Thyroid gland (tissue), 4 donors: Measurements from ENCODE around the gene LRRFIP1. TPM values are rescaled to one million over a fixed set of nuclear protein-coding genes. Genes with fewer than 3 reads are reported as not detected.
A peak's percentile ranks its signal among the peaks of the same experiment; 100 is the strongest.

Experiments
- DNase-seq, 2 donors: peaks; one replicate each; pipeline ENCODE4 v3.0.0-alpha.2; 2019
- H3K27ac ChIP-seq, 3 donors: fragments of 200-600 bp; sonication (generic); 1 replicate in 2 of 3; 2 replicates in 1 of 3; pipeline ENCODE4 v1.5.1; 2016 to 2019; ENCODE audit warnings: mild to moderate bottlenecking in 1 of 3, moderate library complexity in 1 of 3
- H3K27me3 ChIP-seq: fragments of 200-600 bp; sonication (generic); one replicate; pipeline ENCODE4 v1.5.1; 2019
- H3K36me3 ChIP-seq, 2 donors: fragments of 200-600 bp; sonication (generic); one replicate each; pipeline ENCODE4 v1.5.1; 2016 to 2019
- H3K4me1 ChIP-seq, 2 donors: fragments of 200-600 bp; sonication (generic); one replicate each; pipeline ENCODE4 v1.5.1; 2017 to 2019
- H3K4me3 ChIP-seq, 3 donors: fragments of 200-600 bp; sonication (generic); replicated peaks in 1 of 3; 1 replicate in 2 of 3; 2 replicates in 1 of 3; pipeline ENCODE4 v1.5.1; 2016; ENCODE audit warnings: mild to moderate bottlenecking in 1 of 3
- H3K9me3 ChIP-seq: fragments of 200-600 bp; sonication (generic); one replicate; pipeline ENCODE4 v1.5.1; 2017
- POLR2A ChIP-seq, 2 donors: fragments of 450-650 bp; IDR thresholded peaks; one replicate each; pipeline ENCODE4 v1.6.1; 2017; ENCODE audit warnings: antibody characterized with exemption in 2 of 2, mild to moderate bottlenecking in 2 of 2, moderate library complexity in 1 of 2
- WGBS, 2 donors: methylation state at CpG; one replicate each; pipeline ENCODE4 v1.1.5; 2017; 5-methylcytosine and 5-hydroxymethylcytosine counted together
- intact Hi-C: fragments of 100-400 bp; cut with DNase I; formaldehyde crosslinking; loops from one replicate; pipeline ENCODE4 v1.15.1; 2023
- total RNA-seq, 4 donors: library from RNA; depleted of rRNA; stranded (reverse); fragments of >200 nt; gene quantifications; one replicate each; pipeline ENCODE4 v1.2.3, GENCODE V29; 2016
- TF ChIP-seq, protein P1 (sequence below), 6 experiments: fragments of 200-600 bp in 3 of 6; fragments of 450-650 bp in 3 of 6; sonication (generic) in 3 of 6; IDR thresholded peaks; one replicate each; pipeline ENCODE4 v1.5.1; 2016 to 2019; ENCODE audit warnings: antibody characterized with exemption in 6 of 6, mild to moderate bottlenecking in 2 of 6, inconsistent platforms in 1 of 6, moderate library complexity in 1 of 6

The LRRFIP1 gene
- total RNA-seq, 4 donors from 2014 or later = 76.1 to 113 (median 96.6) TPM

DNA sequence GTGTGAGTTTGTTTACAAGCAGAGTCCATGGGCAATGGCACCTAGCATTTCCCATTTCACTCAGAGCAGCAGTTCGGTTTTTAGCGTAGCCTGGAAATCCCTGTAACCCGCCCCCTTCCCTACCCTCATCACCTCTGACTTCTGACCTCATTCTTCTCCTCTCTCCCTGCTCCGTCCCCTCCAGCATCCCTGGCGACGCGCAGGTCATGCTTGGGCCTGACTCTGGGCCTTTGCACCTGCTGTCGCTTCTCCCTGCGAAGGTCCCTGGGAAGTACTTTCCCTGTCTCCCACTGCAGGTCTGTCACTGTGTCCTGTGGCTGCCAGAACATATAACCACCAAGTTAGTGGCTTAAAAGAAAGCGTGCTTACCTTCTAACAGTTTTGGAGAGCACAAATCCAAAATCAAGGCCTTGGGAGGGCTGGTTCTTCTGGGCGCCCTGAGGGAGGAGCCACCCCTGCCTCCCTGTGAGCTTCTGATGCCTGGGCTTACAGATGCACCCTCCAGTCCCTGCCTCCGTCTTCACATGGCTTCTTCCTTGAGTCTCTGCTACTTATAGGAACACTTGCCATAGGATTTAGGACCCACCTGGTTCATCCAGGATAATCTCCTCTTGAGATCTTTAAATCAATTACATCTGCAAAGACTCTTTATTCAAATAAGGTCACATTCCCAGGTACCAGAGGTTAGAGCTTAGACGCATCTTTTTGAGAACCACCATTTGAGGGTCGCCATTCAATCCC is 28.7 kb upstream of the LRRFIP1 start:
- Histone ChIP-seq H3K27me3 (no peaks in the 10 kb centered on the region), H3K9me3 (no peaks in the 10 kb centered on the region), H3K27ac (no peak overlapping the region), H3K4me1 (peaks cover 25% of the 10 kb centered on the region in 2 donors), H3K4me3 (no peak overlapping the region), H3K36me3 (no peaks in the 10 kb centered on the region)
- no peak for DNase-seq
- intact Hi-C loops = no loop called here
- TF ChIP-seq POLR2A (IDR thresholded peaks at IDR 0.05) = no peak
- TF ChIP-seq, protein P1, sequence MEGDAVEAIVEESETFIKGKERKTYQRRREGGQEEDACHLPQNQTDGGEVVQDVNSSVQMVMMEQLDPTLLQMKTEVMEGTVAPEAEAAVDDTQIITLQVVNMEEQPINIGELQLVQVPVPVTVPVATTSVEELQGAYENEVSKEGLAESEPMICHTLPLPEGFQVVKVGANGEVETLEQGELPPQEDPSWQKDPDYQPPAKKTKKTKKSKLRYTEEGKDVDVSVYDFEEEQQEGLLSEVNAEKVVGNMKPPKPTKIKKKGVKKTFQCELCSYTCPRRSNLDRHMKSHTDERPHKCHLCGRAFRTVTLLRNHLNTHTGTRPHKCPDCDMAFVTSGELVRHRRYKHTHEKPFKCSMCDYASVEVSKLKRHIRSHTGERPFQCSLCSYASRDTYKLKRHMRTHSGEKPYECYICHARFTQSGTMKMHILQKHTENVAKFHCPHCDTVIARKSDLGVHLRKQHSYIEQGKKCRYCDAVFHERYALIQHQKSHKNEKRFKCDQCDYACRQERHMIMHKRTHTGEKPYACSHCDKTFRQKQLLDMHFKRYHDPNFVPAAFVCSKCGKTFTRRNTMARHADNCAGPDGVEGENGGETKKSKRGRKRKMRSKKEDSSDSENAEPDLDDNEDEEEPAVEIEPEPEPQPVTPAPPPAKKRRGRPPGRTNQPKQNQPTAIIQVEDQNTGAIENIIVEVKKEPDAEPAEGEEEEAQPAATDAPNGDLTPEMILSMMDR (IDR thresholded peaks at IDR 0.05) = no peak
- WGBS, 2 donors = 91 to 95% methylated on average over 14 of the region's 14 CpGs

DNA sequence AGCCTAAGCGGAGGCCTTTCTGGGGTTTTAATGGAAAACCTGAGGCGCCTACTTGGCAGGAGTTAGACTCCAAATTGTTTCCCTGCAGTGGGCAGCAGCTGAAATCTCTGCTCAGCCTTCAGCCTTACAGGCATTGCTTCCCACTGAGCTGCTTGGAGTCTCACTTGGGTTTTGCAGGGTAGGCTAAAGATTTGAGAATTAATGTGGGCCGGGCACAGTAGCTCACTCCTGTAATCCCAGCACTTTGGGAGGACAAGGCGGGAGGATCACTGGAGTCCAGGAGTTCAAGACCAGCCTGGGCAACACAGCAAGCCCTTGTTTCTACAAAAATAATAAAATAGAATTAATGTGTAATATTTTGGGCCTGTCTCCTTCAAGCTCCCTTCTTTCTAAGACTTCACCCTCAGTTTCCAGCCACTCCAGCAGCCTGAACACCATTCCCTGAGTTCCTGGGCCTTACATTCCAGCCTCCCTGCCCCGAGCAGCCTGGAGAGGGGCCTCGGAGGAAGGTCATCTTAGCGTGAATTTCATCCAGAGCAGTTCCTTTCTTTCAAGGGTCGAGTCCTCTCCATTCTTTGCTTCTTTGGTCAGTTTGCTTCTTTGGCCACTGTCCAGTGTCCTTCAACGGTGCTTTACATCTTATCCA is 27.8 kb upstream of the LRRFIP1 start:
- no peak for DNase-seq
- no peak overlapping the region for H3K4me3 ChIP-seq
- peak overlapping the region; percentile 38 to 70 (median 38) for H3K27ac ChIP-seq
- WGBS, 2 donors = 63 to 72% methylated on average over 9 of the region's 9 CpGs
- TF ChIP-seq, protein P1 (IDR thresholded peaks at IDR 0.05) = no peak
- no peak for TF ChIP-seq POLR2A (IDR thresholded peaks at IDR 0.05)
- no peaks in the 10 kb centered on the region for H3K36me3 ChIP-seq
- H3K4me1 ChIP-seq = peaks cover 22 to 23% of the 10 kb centered on the region in 2 donors
- H3K9me3 ChIP-seq = no peaks in the 10 kb centered on the region
- intact Hi-C loops = no loop called here
- no peaks in the 10 kb centered on the region for H3K27me3 ChIP-seq

DNA sequence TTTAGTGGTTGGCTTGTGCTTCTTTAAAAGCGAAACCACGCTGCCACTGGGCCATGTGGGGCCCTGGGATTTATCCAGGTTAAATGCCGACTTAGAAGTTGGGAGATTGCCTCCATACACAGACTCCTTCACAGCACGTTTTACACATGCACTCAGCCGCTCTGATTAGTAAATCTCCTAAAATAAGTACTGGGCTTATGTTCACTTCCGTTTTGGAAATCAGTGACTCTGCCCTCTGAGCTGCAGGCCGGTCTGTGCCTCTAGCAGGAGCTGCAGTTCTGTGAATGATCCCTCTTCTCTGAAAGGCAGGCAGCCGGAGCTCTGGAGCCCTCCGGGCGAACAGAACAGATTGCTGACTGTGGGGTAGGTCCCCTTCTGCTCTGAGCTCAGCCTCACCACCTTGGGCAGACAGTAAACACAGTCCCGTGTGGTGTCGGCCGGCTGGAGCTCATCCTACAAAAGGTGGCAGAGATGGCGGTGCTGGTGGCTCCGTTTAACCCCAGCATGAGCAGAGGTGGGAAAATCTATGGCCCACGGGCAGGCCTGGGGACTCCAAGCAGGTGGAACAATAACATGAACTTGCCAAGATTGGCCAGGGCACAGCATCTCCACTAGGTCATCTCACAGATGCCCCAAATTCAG is 27.1 kb upstream of the LRRFIP1 start:
- TF ChIP-seq, protein P1 (IDR thresholded peaks at IDR 0.05) = no peak
- TF ChIP-seq POLR2A (IDR thresholded peaks at IDR 0.05) = peak in 1 of 2 donors; percentile 7
- no peaks in the 10 kb centered on the region for H3K36me3 ChIP-seq
- H3K27me3 ChIP-seq = no peaks in the 10 kb centered on the region
- peak; percentile 29 to 41 for DNase-seq
- H3K27ac ChIP-seq = peak overlapping the region; percentile 38 to 70 (median 38)
- 48 to 53% methylated on average over 8 to 16 of the region's 16 CpGs for WGBS, 2 donors
- peaks cover 14 to 15% of the 10 kb centered on the region in 2 donors for H3K4me1 ChIP-seq
- intact Hi-C loops = no loop called here
- H3K4me3 ChIP-seq = no peak overlapping the region
- H3K9me3 ChIP-seq = no peaks in the 10 kb centered on the region

DNA sequence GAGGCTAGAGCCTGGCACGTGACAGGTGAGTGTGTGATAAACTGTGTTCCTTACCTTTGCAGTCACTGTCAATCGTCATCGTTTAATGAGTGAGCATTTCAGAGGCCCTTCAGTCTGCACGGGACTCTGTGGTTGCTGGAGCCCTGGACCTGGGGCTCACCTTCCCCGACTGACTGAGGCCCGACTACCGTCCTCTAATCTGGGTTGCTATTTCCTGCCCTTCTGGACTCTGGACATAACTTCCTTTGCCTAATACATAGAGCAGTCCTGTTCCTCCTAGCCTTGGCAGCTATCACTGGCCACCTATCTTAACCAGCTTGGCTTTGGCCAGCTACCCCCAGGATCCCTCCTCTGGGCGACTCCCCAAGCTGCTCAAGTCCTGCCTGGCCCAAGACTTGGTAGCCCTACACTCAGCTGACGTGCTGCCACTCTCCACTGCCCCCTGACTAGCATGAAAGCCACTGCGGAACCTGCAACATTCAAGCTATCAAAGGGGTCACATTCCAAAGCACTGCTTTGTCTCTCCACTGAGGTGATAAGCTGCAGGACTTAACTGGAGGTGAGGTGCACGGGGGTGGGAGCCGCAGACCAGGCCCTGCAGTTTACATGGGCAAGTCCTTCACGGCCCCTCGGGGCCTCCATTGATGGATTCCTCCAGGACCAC is 25.8 kb upstream of the LRRFIP1 start:
- peaks cover 10 to 12% of the 10 kb centered on the region in 2 donors for H3K4me1 ChIP-seq
- H3K36me3 ChIP-seq = no peaks in the 10 kb centered on the region
- WGBS, 2 donors = 78 to 92% methylated on average over 9 to 14 of the region's 14 CpGs
- TF ChIP-seq POLR2A (IDR thresholded peaks at IDR 0.05) = no peak
- TF ChIP-seq, protein P1 (IDR thresholded peaks at IDR 0.05) = no peak
- peak overlapping the region in 1 of 3 donors; percentile 70 for H3K27ac ChIP-seq
- no peaks in the 10 kb centered on the region for H3K9me3 ChIP-seq
- DNase-seq = no peak
- H3K27me3 ChIP-seq = no peaks in the 10 kb centered on the region
- H3K4me3 ChIP-seq = no peak overlapping the region
- intact Hi-C loops = no loop called here
